GM19193 (cell line): Measurements from ENCODE around the gene FBP1.

ENCODE experiments used
- POLR2A ChIP-seq: IDR thresholded peaks from 4 replicates; pipeline ENCODE4 v1.6.1; 2011; ENCODE audit not compliant: insufficient read depth, insufficient read length; ENCODE audit errors: extremely low read depth

The FBP1 gene

DNA sequence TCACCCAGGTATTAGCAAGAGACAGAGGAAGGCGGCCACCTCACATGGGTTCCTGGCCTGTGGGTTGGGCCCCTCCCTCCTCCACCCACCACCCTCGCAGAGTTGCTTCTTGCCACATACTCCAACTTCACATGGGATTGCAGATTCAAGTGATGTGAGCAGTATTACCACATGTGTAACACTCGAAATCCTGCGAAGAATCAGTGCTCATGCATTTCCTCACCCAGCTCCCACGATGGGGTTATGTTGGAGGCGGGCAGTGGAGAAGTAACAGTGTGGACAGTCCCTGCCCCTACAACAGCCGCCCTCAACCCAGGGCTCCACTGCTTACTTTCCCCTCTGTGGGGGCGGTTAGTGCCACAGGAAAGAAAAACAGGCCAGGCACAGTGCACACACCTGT, 3.9 kb upstream of the FBP1 start:
- TF ChIP-seq POLR2A: no peak

DNA sequence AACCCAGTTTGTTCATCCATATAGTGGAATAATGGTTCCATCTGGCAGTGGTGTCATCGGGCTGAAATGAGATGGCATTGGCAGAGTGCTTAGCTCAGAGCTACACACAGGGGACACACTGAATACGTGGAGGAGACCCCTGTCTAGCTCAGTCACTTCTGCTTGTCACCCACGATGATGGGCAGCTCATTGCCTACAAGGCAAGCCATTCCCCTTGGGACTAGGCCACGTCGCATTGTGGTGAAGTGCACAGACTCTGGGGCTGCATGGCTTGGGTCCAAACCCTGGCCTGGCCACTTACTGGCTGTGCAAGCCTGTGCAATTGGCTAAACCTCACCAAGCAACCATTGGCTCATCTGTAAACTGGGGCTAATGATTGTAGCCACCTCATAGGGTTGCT, 3.2 kb upstream of the FBP1 start:
- no peak for TF ChIP-seq POLR2A

DNA sequence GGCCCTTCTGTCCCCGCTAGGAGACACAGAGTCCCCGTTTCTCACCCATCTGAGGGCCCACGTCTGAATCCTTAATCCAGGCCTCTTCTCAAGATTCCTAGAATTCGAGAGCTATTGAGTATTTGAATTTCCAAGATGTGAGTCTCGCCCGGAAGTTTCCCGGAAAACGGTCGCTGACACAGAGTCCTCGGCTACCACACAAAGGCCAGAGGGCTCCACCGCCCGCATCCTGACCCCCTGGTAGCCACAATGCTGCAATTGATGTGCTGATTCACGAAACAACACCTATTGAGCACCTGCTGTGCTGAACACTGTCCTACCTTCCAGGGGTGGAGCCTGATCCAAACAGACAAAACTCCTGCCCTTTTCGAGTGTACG, 670 bp upstream of the FBP1 start:
- no peak for TF ChIP-seq POLR2A

DNA sequence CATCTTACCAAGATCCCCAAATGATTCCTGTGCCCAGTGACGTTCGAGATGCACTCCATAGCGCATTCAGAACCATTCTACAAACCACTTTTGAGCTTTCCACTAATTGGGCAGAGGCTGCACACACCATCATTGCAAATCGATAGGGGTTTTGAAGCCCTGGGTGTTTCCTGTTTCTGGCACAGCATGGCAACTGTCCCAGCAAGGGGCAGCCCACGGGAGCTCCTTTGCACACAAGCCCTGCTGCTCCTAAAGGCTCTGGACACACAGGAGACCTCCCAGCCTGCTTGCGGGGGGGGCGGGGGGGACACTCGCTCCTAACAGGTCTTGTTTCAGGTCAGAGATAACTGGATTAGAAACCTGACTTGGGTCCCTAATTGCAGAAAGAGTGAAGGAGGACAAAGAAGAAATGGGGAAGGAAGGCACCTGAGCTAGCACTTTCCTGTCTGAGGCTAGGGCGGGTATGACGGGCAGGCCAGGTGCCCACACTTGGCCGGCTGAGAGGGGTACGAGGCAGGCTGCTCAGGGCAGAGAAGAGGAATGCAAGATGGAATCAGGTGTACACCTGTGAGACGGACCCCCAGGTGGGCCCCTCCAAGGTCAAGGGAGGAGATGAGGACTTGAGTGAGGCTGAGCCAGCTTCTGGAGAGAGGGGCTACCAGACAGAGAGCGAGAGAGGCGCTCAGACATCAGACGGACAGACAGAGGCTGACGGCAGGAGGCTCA, 820 bp downstream of the FBP1 start:
- no peak for TF ChIP-seq POLR2A

DNA sequence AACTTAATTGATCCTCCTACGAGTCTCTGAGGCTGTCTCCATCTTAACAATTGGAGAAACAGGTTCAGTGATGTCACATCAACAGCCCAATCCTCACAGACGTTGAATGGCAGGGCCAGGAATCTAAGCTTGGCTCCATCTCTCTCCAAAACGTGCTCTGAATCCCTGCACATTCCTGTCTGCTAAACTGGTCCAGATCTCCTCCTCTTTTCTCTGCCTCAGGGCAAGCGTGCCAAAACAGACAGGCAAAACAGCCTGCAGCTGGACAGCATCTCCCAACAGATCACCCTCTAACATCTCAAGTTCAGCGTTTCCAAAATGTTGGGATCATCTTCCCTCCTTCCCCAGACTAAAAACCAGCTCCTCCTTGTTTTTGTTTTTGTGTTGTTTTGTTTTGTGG, 6.6 kb downstream of the FBP1 start:
- no peak for TF ChIP-seq POLR2A

DNA sequence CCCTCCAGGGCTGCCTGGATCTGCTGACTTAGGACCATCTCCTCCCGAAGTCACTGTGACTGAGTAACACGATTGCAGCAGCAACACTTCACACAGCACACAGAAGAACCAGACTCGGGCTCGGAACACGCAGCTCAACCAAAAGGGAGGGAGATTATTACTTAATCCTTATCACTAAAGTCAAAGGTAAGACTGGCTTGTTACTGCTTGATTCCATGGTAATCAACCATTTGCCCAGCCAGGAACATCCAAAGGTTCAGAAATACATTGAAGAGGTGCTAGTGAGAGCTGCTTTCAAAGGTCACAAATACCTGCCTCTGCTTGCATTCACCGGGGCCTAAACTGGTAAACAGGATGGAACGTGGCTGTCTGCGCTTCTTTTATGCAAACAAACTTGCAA, 7.7 kb downstream of the FBP1 start:
- TF ChIP-seq POLR2A: no peak

DNA sequence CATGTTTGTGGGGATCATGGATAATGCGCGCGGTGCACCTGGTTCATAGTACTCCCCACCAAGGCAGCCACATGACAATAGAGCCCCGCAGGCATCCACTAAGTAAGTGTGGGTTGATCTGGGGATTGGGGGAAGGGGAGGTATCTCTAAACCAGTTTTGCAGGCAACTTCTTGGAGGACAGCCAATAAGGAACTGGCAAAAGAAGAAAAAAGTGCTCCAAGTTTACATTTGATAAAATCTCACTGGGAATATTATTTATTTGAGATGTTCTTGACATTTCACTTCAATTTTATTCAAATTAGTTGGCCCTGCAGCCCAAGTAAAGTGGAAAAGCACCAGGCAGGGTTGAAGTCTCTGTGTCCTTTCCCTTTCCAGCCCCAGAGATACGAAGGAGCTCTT, 8.5 kb downstream of the FBP1 start:
- TF ChIP-seq POLR2A: no peak

DNA sequence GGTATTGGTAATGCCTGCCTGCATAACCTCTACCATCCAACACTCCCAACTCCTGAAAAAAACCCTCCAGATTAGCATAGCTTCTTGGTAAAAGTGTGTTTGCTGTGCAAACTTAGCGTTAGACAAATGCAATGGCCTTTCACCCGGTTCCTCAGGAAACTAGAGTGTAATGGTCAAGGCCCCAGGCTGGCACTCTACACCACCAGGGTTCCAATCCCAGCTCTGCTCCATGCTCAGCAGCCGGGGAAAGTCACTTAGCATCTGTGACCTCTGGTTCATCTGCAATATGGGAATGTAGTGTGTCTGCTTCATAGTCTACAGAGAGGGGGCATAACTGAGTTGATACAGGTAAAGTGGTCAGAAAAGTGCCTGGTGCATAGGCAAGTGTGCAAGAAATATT, 9.0 kb downstream of the FBP1 start:
- no peak for TF ChIP-seq POLR2A

DNA sequence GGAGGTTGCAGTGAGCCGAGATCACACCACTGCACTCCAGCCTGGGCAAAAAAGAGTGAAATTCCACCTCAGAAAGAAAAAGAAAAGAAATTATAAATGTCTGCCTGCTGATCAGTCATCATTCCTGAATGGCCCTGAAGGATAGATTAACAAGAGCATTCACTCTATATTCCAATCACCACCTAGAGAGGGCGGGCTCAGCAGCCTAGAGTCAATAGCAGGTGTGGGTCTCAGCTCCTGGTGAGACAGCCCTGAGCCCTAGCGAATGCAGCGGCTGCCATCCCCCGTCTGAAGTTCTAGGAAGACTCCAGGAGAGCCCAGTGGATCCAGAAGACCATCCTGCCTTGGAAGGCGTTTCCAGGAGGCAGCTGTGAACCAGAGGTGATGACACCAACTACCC, 12.0 kb downstream of the FBP1 start:
- no peak for TF ChIP-seq POLR2A

DNA sequence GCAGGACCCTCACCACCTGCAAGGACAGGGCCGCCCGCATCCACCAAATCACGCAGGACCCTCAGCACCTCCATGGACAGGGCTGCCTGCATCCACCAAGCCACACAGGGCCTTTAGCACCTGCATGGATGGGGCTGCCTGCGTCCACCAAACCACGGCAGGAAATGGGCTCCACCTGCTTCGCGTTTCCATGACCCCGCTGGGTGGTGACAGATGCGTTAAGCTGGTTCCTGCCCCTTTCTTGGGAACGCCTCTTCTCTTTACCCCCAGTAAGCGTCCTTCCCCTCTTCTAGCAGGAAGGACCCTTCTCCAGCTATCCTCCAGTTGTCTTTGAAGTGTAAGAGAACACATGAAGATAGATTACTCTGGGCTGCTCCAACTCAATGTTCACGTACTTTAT, 13.5 kb downstream of the FBP1 start:
- no peak for TF ChIP-seq POLR2A

DNA sequence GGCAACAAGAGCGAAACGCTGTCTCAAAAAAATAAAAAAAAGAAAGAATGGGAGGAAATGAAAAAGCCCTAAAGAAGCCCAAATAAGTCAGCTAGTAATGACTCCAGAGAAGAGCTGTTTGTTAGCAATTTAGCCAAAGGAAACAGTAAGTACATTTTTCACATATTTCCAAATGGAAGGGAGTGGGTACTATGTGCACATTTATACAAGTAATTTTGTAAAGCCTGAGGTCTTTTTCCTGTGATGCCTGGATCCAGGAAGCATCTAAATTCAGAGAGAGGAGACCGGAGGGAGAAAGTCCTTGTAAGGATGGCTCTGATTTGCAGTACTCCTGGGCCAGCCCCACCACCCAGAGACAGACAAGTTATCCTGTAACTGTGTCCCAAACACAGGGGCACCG, 14.7 kb downstream of the FBP1 start:
- TF ChIP-seq POLR2A: no peak

DNA sequence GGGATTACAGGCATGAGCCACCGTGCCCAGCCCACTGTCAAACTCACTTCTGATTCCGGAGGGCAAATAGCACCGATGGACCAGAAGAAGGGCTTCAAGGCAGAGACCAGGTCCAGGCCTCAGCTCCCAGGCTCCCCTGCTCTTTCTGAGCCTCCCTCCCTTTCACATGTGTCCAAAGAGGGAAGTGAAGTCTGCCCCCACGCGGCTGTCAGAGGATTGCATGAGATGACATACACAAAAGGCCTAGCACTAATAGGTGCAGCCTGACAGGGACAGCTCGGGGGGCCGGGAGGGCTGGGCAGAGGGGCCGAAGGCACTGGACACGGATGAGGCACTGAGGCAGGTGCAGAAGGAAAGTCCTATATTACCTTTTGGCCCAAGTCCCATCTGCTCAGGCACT, 16.1 kb downstream of the FBP1 start:
- no peak for TF ChIP-seq POLR2A

DNA sequence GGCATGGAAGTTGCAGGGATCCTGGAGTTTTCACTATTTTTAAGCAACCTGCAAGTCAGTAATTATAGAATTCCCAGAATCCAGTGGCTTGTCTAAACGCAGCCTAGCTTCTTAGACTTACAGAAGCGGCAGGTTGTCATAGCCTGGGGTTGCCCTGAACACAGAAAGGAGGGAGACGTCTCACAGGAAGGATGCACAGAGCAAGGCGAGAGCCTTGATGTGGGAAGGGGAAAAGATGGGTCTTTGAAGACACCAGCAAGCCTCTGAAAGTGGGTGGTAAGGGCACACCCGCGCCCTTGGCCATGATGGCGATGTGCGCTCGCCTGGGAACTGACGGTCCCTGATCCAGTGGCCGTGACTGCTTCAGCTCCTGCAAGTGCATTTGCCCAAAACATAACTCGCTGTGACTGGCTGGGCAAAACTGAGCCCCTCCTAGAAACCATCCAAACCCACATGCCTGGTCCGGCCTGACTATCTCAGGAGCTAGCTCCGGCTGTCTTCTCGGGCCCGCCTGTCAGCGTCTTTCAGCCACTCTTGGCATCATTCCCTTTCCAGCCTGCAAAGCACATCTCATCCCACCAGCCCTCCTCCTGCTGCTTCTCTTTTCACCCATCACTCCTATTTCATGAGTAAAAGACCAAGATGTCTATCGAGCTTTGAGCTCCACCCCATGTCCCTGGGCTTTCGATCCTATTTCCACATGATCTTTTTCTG, 17.1 kb downstream of the FBP1 start:
- no peak for TF ChIP-seq POLR2A

DNA sequence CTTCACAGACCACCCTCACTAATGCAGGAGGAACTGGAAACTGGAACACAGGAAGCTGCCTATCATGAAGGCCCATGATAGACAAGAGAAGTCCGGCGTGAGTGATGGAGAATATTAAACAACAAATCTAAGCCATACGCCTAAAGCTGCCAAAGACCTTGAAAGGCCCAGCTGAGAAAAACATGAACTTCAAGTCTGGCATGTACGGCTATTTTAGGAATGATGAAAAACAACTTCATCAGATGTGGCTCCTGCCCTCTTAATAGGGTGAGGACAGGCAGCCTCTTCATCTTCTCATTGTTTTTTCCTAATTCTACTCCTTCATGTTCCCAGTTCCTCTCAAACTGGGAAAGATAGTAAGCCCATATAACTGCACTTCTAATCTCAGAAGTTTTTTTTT, 20.3 kb downstream of the FBP1 start:
- no peak for TF ChIP-seq POLR2A

DNA sequence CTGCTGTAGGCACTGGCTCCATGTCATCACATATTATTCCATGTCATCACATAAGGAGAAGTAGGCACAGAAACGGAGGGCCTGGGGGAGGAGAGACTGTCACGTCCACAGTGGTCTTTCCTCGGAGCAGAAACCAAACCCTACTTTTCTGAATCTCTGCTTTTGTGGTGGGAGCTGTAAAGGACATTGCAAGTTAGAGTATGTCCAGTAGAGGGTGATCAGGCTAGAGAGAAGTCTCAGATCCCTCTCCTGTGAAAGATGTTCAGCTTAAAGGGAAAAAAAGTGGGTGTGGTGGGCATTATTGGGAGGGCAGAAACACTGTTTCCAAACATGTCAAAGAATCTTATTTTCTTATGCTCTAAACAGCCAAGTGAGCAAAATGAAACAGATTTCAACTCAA, 26.3 kb downstream of the FBP1 start:
- no peak for TF ChIP-seq POLR2A

DNA sequence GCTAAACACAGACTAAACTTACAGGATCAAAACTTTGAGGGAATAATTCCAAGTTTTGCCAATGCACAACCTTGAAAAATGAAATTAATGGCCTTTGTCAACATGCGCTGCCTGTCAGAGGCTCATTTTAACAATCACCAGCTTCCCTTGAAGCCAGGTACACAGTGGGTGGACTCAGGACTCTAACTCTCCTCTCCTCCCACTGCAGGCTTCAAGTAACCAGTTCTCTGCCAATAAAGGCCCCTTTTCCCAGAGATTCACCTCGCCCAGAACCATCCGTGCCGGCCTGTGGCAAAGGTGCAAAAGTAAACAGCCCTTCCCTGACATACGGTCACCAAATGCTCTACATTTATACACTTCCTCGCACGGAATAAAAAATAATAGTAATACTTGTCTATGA, 27.2 kb downstream of the FBP1 start:
- TF ChIP-seq POLR2A: no peak
